H9 (cell line): ENCODE measurements around the gene FSD1. TPM values are rescaled to one million over a fixed set of nuclear protein-coding genes. Genes with fewer than 3 reads are reported as not detected.

Experiments
- DNase-seq: peaks from one replicate; pipeline ENCODE4 v3.0.0-alpha.2; 2017
- H2AFZ ChIP-seq: one replicate; pipeline ENCODE4 v1.6.1; 2013; ENCODE audit warnings: mild to moderate bottlenecking, low read length, control low read depth, moderate library complexity
- H2AK5ac ChIP-seq: 2 replicates; pipeline ENCODE4 v1.6.1; 2013; ENCODE audit warnings: low read length, control low read depth, mixed read lengths; ENCODE audit not compliant: insufficient read length
- H2BK120ac ChIP-seq: one replicate; pipeline ENCODE4 v1.6.1; 2013; ENCODE audit warnings: low read depth, mild to moderate bottlenecking, low read length, control low read depth, inconsistent platforms; ENCODE audit not compliant: poor library complexity, severe bottlenecking
- H2BK12ac ChIP-seq: 2 replicates; pipeline ENCODE4 v1.6.1; 2013; ENCODE audit warnings: low read length, control low read depth, mixed read lengths, low read depth; ENCODE audit not compliant: insufficient read length
- H2BK15ac ChIP-seq: 2 replicates; pipeline ENCODE4 v1.6.1; 2013; ENCODE audit warnings: low read depth, low read length, control low read depth
- H2BK20ac ChIP-seq: one replicate; pipeline ENCODE4 v1.6.1; 2013; ENCODE audit warnings: low read depth, mild to moderate bottlenecking, low read length, control low read depth, inconsistent platforms; ENCODE audit not compliant: poor library complexity, severe bottlenecking
- H2BK5ac ChIP-seq: 2 replicates; pipeline ENCODE4 v1.6.1; 2013; ENCODE audit warnings: low read length, control low read depth, mixed read lengths; ENCODE audit not compliant: insufficient read length
- H3K14ac ChIP-seq: 2 replicates; pipeline ENCODE4 v1.6.1; 2013; ENCODE audit warnings: low read length, control low read depth; ENCODE audit not compliant: insufficient read depth
- H3K18ac ChIP-seq: 2 replicates; pipeline ENCODE4 v1.6.1; 2013; ENCODE audit warnings: low read depth, mild to moderate bottlenecking, mixed read lengths, low read length, control low read depth; ENCODE audit not compliant: insufficient read length
- H3K23ac ChIP-seq: 2 replicates; pipeline ENCODE4 v1.6.1; 2013; ENCODE audit warnings: low read length, control low read depth, mixed read lengths, low read depth; ENCODE audit not compliant: insufficient read length
- H3K23me2 ChIP-seq: 2 replicates; pipeline ENCODE4 v1.6.1; 2013; ENCODE audit warnings: low read depth, mild to moderate bottlenecking, mixed read lengths, low read length, control low read depth; ENCODE audit not compliant: insufficient read length, poor library complexity, severe bottlenecking
- H3K27ac ChIP-seq: 2 replicates; pipeline ENCODE4 v1.5.1; 2013; ENCODE audit warnings: low read length, control low read depth, mixed read lengths, low read depth; ENCODE audit not compliant: insufficient read length
- H3K27me3 ChIP-seq: 2 replicates; pipeline ENCODE4 v1.6.1; 2013; ENCODE audit warnings: low read length, control low read depth, inconsistent platforms; ENCODE audit not compliant: insufficient read depth
- H3K4ac ChIP-seq: 2 replicates; pipeline ENCODE4 v1.6.1; 2013; ENCODE audit warnings: low read depth, mild to moderate bottlenecking, control low read depth, inconsistent platforms, low read length, moderate library complexity
- H3K4me1 ChIP-seq: 2 replicates; pipeline ENCODE4 v1.6.1; 2013; ENCODE audit warnings: low read length, control low read depth, inconsistent platforms; ENCODE audit not compliant: insufficient read depth
- H3K4me2 ChIP-seq: 2 replicates; pipeline ENCODE4 v1.6.1; 2013; ENCODE audit warnings: low read length, control low read depth, mixed read lengths; ENCODE audit not compliant: insufficient read length, insufficient read depth
- H3K56ac ChIP-seq: 2 replicates; pipeline ENCODE4 v1.6.1; 2013; ENCODE audit warnings: low read depth, mild to moderate bottlenecking, mixed read lengths, low read length, control low read depth; ENCODE audit not compliant: insufficient read length
- H3K79me1 ChIP-seq: 2 replicates; pipeline ENCODE4 v1.6.1; 2013; ENCODE audit warnings: low read depth, mild to moderate bottlenecking, moderate library complexity, low read length, control low read depth, inconsistent platforms; ENCODE audit not compliant: insufficient read depth, poor library complexity, severe bottlenecking
- H3K79me2 ChIP-seq: 2 replicates; pipeline ENCODE4 v1.6.1; 2013; ENCODE audit warnings: low read length, control low read depth, inconsistent platforms; ENCODE audit not compliant: insufficient read depth
- H3K9ac ChIP-seq: 2 replicates; pipeline ENCODE4 v1.6.1; 2013; ENCODE audit warnings: low read length, control low read depth, mixed read lengths; ENCODE audit not compliant: insufficient read length; ENCODE audit errors: extremely low read depth
- H3K9me3 ChIP-seq: one replicate; pipeline ENCODE4 v1.6.1; 2013; ENCODE audit warnings: low read depth, low read length, inconsistent platforms; ENCODE audit not compliant: control insufficient read depth
- H3T11ph ChIP-seq: one replicate; pipeline ENCODE4 v1.6.1; 2013; ENCODE audit warnings: mild to moderate bottlenecking, low read length, control low read depth, inconsistent platforms
- H4K20me1 ChIP-seq: one replicate; pipeline ENCODE4 v1.6.1; 2013; ENCODE audit not compliant: control insufficient read depth, insufficient read length, insufficient read depth
- H4K5ac ChIP-seq: 2 replicates; pipeline ENCODE4 v1.6.1; 2013; ENCODE audit warnings: low read depth, mild to moderate bottlenecking, mixed read lengths, low read length, control low read depth; ENCODE audit not compliant: insufficient read length
- H4K8ac ChIP-seq: replicated peaks from 2 replicates; pipeline ENCODE4 v1.6.1; 2013; ENCODE audit warnings: low read length, control low read depth, mixed read lengths, low read depth; ENCODE audit not compliant: insufficient read length
- H4K91ac ChIP-seq: 2 replicates; pipeline ENCODE4 v1.6.1; 2013; ENCODE audit warnings: low read depth, mild to moderate bottlenecking, moderate library complexity, mixed read lengths, low read length, control low read depth; ENCODE audit not compliant: insufficient read length
- H3K27ac Mint-ChIP-seq, 3 experiments: 2 replicates in 2 of 3; 3 replicates in 1 of 3; pipeline ENCODE4 v1.8.0; 2020 to 2021; ENCODE audit warnings: mixed read lengths in 3 of 3, mild to moderate bottlenecking in 1 of 3, moderate library complexity in 1 of 3
- H3K27me3 Mint-ChIP-seq: 2 replicates; pipeline ENCODE4 v1.8.0; 2021; ENCODE audit warnings: low read depth, mild to moderate bottlenecking, moderate library complexity, mixed read lengths
- H3K36me3 Mint-ChIP-seq, 3 experiments: 2 replicates in 2 of 3; 3 replicates in 1 of 3; pipeline ENCODE4 v1.8.0; 2020 to 2021; ENCODE audit warnings: low read depth in 3 of 3, mixed read lengths in 3 of 3; ENCODE audit not compliant: insufficient read depth in 1 of 3
- H3K4me1 Mint-ChIP-seq, 2 experiments: 2 replicates each; pipeline ENCODE4 v1.8.0; 2020; ENCODE audit warnings: mixed read lengths in 2 of 2
- H3K4me3 Mint-ChIP-seq, 2 experiments: 2 replicates in 1 of 2; 3 replicates in 1 of 2; pipeline ENCODE4 v1.8.0; 2020 to 2021; ENCODE audit warnings: mild to moderate bottlenecking in 2 of 2, mixed read lengths in 2 of 2, moderate library complexity in 1 of 2
- H3K9me3 Mint-ChIP-seq, 2 experiments: 2 replicates in 1 of 2; 3 replicates in 1 of 2; pipeline ENCODE4 v1.8.0; 2020; ENCODE audit warnings: mild to moderate bottlenecking in 2 of 2, mixed read lengths in 2 of 2, moderate library complexity in 1 of 2
- WGBS: extraction: QIAGEN DNeasy Blood & Tissue Kit; methylation state at CpG from one replicate; pipeline ENCODE4 v1.1.7; 2013; ENCODE audit warnings: missing lambda C conversion rate, low lambda C conversion rate, mixed read lengths; ENCODE audit not compliant: insufficient read length; ENCODE audit errors: extremely low coverage; 5-methylcytosine and 5-hydroxymethylcytosine counted together
- total RNA-seq: library from RNA; stranded (reverse); gene quantifications from 2 replicates; pipeline ENCODE4 v1.2.1, GENCODE V29; 2021
- TF ChIP-seq, protein P1 (sequence below): fragments of 200-600 bp; sonication (generic); conservative IDR thresholded peaks from 3 replicates; pipeline ENCODE4 v1.8.0; 2021; ENCODE audit warnings: antibody characterized with exemption, mild to moderate bottlenecking

FSD1 gene
- total RNA-seq, 1 experiment from 2014 or later, result 53.6 TPM

DNA sequence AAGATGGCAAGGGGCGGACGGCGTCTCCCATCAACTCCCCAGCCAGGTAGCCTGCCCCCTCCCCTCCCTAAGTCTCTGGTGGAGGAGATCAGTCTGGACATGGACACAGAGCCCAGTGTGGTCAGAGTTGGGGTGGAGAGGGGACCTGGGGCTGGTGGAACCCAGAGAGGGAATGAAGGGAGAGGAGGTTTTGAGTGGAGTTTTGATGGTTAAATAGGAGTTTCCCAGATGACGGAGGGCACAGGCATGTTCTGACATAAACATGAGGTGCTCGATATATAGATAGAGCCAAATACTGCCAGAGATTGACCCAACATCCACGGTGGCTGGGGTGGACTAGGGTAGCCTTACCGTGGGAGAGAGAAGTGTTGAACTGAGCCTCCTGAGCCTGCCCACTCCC lies 14.1 kb downstream of the FSD1 start:
- Histone ChIP-seq H2AFZ (no peak overlapping the region), H4K5ac (no peak overlapping the region), H2BK120ac (no peak overlapping the region), H3K14ac (no peak overlapping the region), H2AK5ac (no peak overlapping the region), H4K20me1 (no peaks in the 10 kb centered on the region), H2BK5ac (no peak overlapping the region), H2BK20ac (no peak overlapping the region), H3K9ac (no peak overlapping the region), H3K27me3 (no peaks in the 10 kb centered on the region), H3T11ph (no peak overlapping the region), H3K4me1 (no peaks in the 10 kb centered on the region), H4K8ac (no peak overlapping the region), H3K4ac (no peak overlapping the region), H3K18ac (no peak overlapping the region), H3K56ac (no peak overlapping the region), H3K79me1 (no peaks in the 10 kb centered on the region), H2BK15ac (no peak overlapping the region), H3K9me3 (no peaks in the 10 kb centered on the region), H3K23me2 (no peaks in the 10 kb centered on the region), H4K91ac (no peak overlapping the region), H3K4me2 (no peak overlapping the region), H2BK12ac (no peak overlapping the region), H3K27ac (no peak overlapping the region), H3K23ac (no peak overlapping the region), H3K79me2 (no peaks in the 10 kb centered on the region)
- Mint-ChIP-seq H3K4me3 (no peak overlapping the region), H3K9me3 (peaks cover 31% of the 10 kb centered on the region in 2 experiments), H3K4me1 (no peaks in the 10 kb centered on the region), H3K36me3 (peaks cover 52 to 67% (median 61%) of the 10 kb centered on the region in 3 experiments), H3K27me3 (no peaks in the 10 kb centered on the region; the same call in none of the 2 replicates), H3K27ac (no peak overlapping the region)
- TF ChIP-seq, protein P1, sequence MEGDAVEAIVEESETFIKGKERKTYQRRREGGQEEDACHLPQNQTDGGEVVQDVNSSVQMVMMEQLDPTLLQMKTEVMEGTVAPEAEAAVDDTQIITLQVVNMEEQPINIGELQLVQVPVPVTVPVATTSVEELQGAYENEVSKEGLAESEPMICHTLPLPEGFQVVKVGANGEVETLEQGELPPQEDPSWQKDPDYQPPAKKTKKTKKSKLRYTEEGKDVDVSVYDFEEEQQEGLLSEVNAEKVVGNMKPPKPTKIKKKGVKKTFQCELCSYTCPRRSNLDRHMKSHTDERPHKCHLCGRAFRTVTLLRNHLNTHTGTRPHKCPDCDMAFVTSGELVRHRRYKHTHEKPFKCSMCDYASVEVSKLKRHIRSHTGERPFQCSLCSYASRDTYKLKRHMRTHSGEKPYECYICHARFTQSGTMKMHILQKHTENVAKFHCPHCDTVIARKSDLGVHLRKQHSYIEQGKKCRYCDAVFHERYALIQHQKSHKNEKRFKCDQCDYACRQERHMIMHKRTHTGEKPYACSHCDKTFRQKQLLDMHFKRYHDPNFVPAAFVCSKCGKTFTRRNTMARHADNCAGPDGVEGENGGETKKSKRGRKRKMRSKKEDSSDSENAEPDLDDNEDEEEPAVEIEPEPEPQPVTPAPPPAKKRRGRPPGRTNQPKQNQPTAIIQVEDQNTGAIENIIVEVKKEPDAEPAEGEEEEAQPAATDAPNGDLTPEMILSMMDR, result no peak
- WGBS, result no CpG with 5 or more reads among the region's 7 CpGs
- no peak for DNase-seq
